Astrocyte (in vitro differentiated cells and primary cell): ENCODE results near the gene INPP5F. TPM values are rescaled to one million over a fixed set of nuclear protein-coding genes. Genes with fewer than 3 reads are reported as not detected.

Source experiments
- DNase-seq: peaks from one replicate; pipeline ENCODE4 v3.0.0-alpha.2; 2010; ENCODE audit warnings: low read depth
- FAIRE-seq: peaks from 2 replicates; lab custom pipeline; 2011; peaks lifted over from hg19 to GRCh38; lab: Jason Lieb, UNC
- H2AFZ ChIP-seq: 2 replicates; pipeline ENCODE4 v1.6.0; 2012; ENCODE audit warnings: low read depth, low read length, inconsistent platforms
- H3K27ac ChIP-seq: 2 replicates; pipeline ENCODE4 v1.5.1; 2011; ENCODE audit warnings: low read depth, low read length, inconsistent platforms
- H3K27me3 ChIP-seq: 2 replicates; pipeline ENCODE4 v1.6.0; 2011; ENCODE audit warnings: low read length, inconsistent platforms; ENCODE audit not compliant: insufficient read depth
- H3K36me3 ChIP-seq: 2 replicates; pipeline ENCODE4 v1.5.1; 2011; ENCODE audit warnings: low read length, inconsistent platforms; ENCODE audit not compliant: insufficient read depth
- H3K4me1 ChIP-seq: 2 replicates; pipeline ENCODE4 v1.5.1; 2011; ENCODE audit warnings: low read length, inconsistent platforms; ENCODE audit not compliant: insufficient read depth
- H3K4me2 ChIP-seq: 2 replicates; pipeline ENCODE4 v1.6.0; 2012; ENCODE audit warnings: low read length, inconsistent platforms
- H3K4me3 ChIP-seq: 2 replicates; pipeline ENCODE4 v1.5.1; 2011; ENCODE audit warnings: low read depth, mild to moderate bottlenecking, low read length, inconsistent platforms; ENCODE audit not compliant: insufficient read depth
- H3K79me2 ChIP-seq: 2 replicates; pipeline ENCODE4 v1.6.0; 2012; ENCODE audit warnings: mild to moderate bottlenecking, low read length, inconsistent platforms; ENCODE audit not compliant: insufficient read depth
- H3K9ac ChIP-seq: 2 replicates; pipeline ENCODE4 v1.6.0; 2012; ENCODE audit warnings: mild to moderate bottlenecking, low read length, inconsistent platforms
- H3K9me3 ChIP-seq: 2 replicates; pipeline ENCODE4 v1.5.1; 2012; ENCODE audit warnings: low read depth, mild to moderate bottlenecking, low read length, inconsistent platforms; ENCODE audit not compliant: insufficient read depth
- H4K20me1 ChIP-seq: 2 replicates; pipeline ENCODE4 v1.6.0; 2012; ENCODE audit warnings: low read length, inconsistent platforms; ENCODE audit not compliant: insufficient read depth
- H3K27ac Mint-ChIP-seq: one replicate; pipeline ENCODE4 v1.8.0; 2021; ENCODE audit warnings: mild to moderate bottlenecking, mixed read lengths; ENCODE audit not compliant: unreplicated experiment
- H3K27me3 Mint-ChIP-seq: one replicate; pipeline ENCODE4 v1.8.0; 2021; ENCODE audit warnings: low read depth, mixed read lengths; ENCODE audit not compliant: unreplicated experiment
- H3K36me3 Mint-ChIP-seq: one replicate; pipeline ENCODE4 v1.8.0; 2021; ENCODE audit warnings: low read depth, mixed read lengths; ENCODE audit not compliant: unreplicated experiment
- H3K4me1 Mint-ChIP-seq: one replicate; pipeline ENCODE4 v1.8.0; 2021; ENCODE audit warnings: low read depth, mixed read lengths; ENCODE audit not compliant: unreplicated experiment
- H3K4me3 Mint-ChIP-seq: one replicate; pipeline ENCODE4 v1.8.0; 2021; ENCODE audit warnings: mild to moderate bottlenecking, moderate library complexity, mixed read lengths; ENCODE audit not compliant: unreplicated experiment
- H3K9me3 Mint-ChIP-seq: one replicate; pipeline ENCODE4 v1.8.0; 2021; ENCODE audit warnings: mild to moderate bottlenecking, mixed read lengths; ENCODE audit not compliant: unreplicated experiment
- CTCF ChIP-seq: IDR thresholded peaks from 2 replicates; pipeline ENCODE4 v1.5.1; 2011; ENCODE audit warnings: low read depth, mild to moderate bottlenecking, inconsistent platforms, low read length, moderate library complexity; ENCODE audit not compliant: insufficient read depth
- EZH2 ChIP-seq: IDR thresholded peaks from 2 replicates; pipeline ENCODE4 v1.6.1; 2012; ENCODE audit warnings: mild to moderate bottlenecking, low read length, inconsistent platforms; ENCODE audit not compliant: insufficient read depth
- total RNA-seq: library from RNA; stranded (reverse); gene quantifications from 2 replicates; pipeline ENCODE4 v1.2.1, GENCODE V29; 2021

The INPP5F gene
- total RNA-seq, 1 donor from 2014 or later = 101 TPM

- Histone ChIP-seq H3K27ac (peak overlapping the region; percentile 22), H3K79me2 (no peaks in the 10 kb centered on the region), H3K9ac (no peak overlapping the region), H3K36me3 (no peaks in the 10 kb centered on the region), H4K20me1 (no peaks in the 10 kb centered on the region), H3K27me3 (no peaks in the 10 kb centered on the region), H3K4me1 (peaks cover 13% of the 10 kb centered on the region), H3K4me2 (peak overlapping the region; percentile 46), H3K4me3 (no peak overlapping the region), H2AFZ (peak overlapping the region; percentile 14), H3K9me3 (no peaks in the 10 kb centered on the region)
- Mint-ChIP-seq H3K27ac (peak overlapping the region; percentile 63), H3K9me3 (no peaks in the 10 kb centered on the region), H3K4me1 (peaks cover 41% of the 10 kb centered on the region), H3K36me3 (peaks cover 9% of the 10 kb centered on the region), H3K4me3 (no peak overlapping the region), H3K27me3 (no peaks in the 10 kb centered on the region)
- peak; percentile 87 for DNase-seq
- peak; percentile 73 for FAIRE-seq
- TF ChIP-seq CTCF (no peak), EZH2 (no peak)
These were observed 35.3 kb downstream of the INPP5F start for GRCh38 chr10:119761106-119761505.

GRCh38 chr10:119762035-119762434, 36.2 kb downstream of the INPP5F start:
- Histone ChIP-seq H3K4me3 (no peak overlapping the region), H3K27ac (no peak overlapping the region), H3K36me3 (no peaks in the 10 kb centered on the region), H3K4me1 (peaks cover 13% of the 10 kb centered on the region), H3K4me2 (no peak overlapping the region), H3K9me3 (no peaks in the 10 kb centered on the region), H3K27me3 (no peaks in the 10 kb centered on the region), H4K20me1 (no peaks in the 10 kb centered on the region), H2AFZ (no peak overlapping the region), H3K9ac (no peak overlapping the region), H3K79me2 (no peaks in the 10 kb centered on the region)
- H3K27me3 Mint-ChIP-seq = no peaks in the 10 kb centered on the region
- DNase-seq (no peak), FAIRE-seq (no peak)
- H3K36me3 Mint-ChIP-seq = peaks cover 9% of the 10 kb centered on the region
- H3K27ac Mint-ChIP-seq = peak overlapping the region; percentile 44
- H3K9me3 Mint-ChIP-seq = no peaks in the 10 kb centered on the region
- peaks cover 39% of the 10 kb centered on the region for H3K4me1 Mint-ChIP-seq
- no peak for TF ChIP-seq CTCF
- no peak for TF ChIP-seq EZH2
- no peak overlapping the region for H3K4me3 Mint-ChIP-seq

GRCh38 chr10:119762805-119763798, 37.3 kb downstream of the INPP5F start:
- Histone ChIP-seq H2AFZ (no peak overlapping the region), H3K27me3 (no peaks in the 10 kb centered on the region), H4K20me1 (no peaks in the 10 kb centered on the region), H3K79me2 (no peaks in the 10 kb centered on the region), H3K9ac (no peak overlapping the region), H3K27ac (no peak overlapping the region), H3K4me3 (no peak overlapping the region), H3K36me3 (no peaks in the 10 kb centered on the region), H3K4me1 (peaks cover 13% of the 10 kb centered on the region), H3K9me3 (no peaks in the 10 kb centered on the region), H3K4me2 (peak overlapping the region; percentile 0)
- H3K36me3 Mint-ChIP-seq = peaks cover 8% of the 10 kb centered on the region
- DNase-seq = peak; percentile 55
- H3K27ac Mint-ChIP-seq = peak overlapping the region; percentile 50
- H3K4me3 Mint-ChIP-seq = peak overlapping the region; percentile 3
- H3K4me1 Mint-ChIP-seq = peaks cover 39% of the 10 kb centered on the region
- H3K27me3 Mint-ChIP-seq = no peaks in the 10 kb centered on the region
- peak; percentile 37 for FAIRE-seq
- no peak for TF ChIP-seq CTCF
- no peak for TF ChIP-seq EZH2
- no peaks in the 10 kb centered on the region for H3K9me3 Mint-ChIP-seq
